Breast epithelium (tissue), 3 donors: Measurements from ENCODE around the gene CRTC1.

ENCODE experiments used
- POLR2A ChIP-seq: fragments of 450-650 bp; IDR thresholded peaks from one replicate; pipeline ENCODE4 v1.6.1; 2016; ENCODE audit warnings: antibody characterized with exemption, mild to moderate bottlenecking, moderate library complexity
- POLR2AphosphoS5 ChIP-seq, 3 donors: sonication (generic); formaldehyde crosslinking; IDR thresholded peaks; one replicate each; pipeline ENCODE4 v1.6.1; 2017; ENCODE audit warnings: antibody characterized with exemption in 3 of 3
- TF ChIP-seq, protein P1 (sequence below), 3 donors: fragments of 450-650 bp; IDR thresholded peaks; one replicate each; pipeline ENCODE4 v1.5.1; 2016 to 2017; ENCODE audit warnings: antibody characterized with exemption in 3 of 3, mild to moderate bottlenecking in 3 of 3, moderate library complexity in 3 of 3

DNA sequence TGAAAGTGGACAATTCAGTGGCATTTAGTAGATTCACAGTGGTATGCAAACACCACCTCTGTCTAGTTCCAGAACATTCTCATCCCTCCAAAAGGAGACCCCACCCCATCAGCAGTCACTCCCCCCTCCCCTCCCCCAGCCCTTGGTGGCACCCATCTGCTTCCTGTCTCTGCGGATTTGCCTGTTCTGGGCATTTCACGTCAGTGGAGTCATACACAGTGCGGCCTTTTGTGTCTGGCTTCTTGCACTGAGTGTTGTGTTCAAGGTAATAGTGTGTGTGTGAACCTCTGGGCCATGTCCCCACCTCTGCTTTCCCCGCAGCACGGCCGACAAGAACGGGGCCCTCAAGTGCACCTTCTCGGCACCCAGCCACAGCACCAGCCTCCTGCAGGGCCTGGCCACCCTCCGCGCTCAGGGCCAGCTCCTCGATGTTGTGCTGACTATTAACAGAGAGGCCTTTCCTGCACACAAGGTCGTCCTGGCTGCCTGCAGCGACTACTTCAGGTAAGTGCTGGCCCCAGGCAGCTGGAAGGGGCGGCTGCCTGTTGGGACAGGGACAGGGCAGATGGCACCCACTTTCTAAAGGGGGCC, 19.4 kb upstream of the CRTC1 start:
- TF ChIP-seq, protein P1, sequence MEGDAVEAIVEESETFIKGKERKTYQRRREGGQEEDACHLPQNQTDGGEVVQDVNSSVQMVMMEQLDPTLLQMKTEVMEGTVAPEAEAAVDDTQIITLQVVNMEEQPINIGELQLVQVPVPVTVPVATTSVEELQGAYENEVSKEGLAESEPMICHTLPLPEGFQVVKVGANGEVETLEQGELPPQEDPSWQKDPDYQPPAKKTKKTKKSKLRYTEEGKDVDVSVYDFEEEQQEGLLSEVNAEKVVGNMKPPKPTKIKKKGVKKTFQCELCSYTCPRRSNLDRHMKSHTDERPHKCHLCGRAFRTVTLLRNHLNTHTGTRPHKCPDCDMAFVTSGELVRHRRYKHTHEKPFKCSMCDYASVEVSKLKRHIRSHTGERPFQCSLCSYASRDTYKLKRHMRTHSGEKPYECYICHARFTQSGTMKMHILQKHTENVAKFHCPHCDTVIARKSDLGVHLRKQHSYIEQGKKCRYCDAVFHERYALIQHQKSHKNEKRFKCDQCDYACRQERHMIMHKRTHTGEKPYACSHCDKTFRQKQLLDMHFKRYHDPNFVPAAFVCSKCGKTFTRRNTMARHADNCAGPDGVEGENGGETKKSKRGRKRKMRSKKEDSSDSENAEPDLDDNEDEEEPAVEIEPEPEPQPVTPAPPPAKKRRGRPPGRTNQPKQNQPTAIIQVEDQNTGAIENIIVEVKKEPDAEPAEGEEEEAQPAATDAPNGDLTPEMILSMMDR (IDR thresholded peaks at IDR 0.05) = no peak
- no peak for TF ChIP-seq POLR2A
- no peak for TF ChIP-seq POLR2AphosphoS5 (IDR thresholded peaks at IDR 0.05)
